Neural progenitor cell (in vitro differentiated cells): ENCODE data around the gene ABCA1.

Experiments
- CTCF ChIP-seq: fragments of 200-600 bp; sonication (generic); IDR thresholded peaks from 2 replicates; pipeline ENCODE4 v1.5.1; 2017; ENCODE audit warnings: antibody characterized with exemption, mild to moderate bottlenecking
- EZH2 ChIP-seq: fragments of 200-600 bp; sonication (generic); IDR thresholded peaks from 2 replicates; pipeline ENCODE4 v1.6.1; 2017; ENCODE audit warnings: antibody characterized with exemption, mild to moderate bottlenecking, moderate library complexity

GRCh38 chr9:104740621-104741020 is 187.3 kb downstream of the ABCA1 start:
- TF ChIP-seq CTCF (no peak), EZH2 (no peak)
